Activated CD4-positive, alpha-beta T cell treated with anti-CD3 and anti-CD28 coated beads, Interleukin-2, Interleukin-6, amounts not matched to agents 100 ng/mL and 50 ng/mL, durations not matched to agents 16 hours and 8 hours (primary cell): ENCODE data around the gene FLOT1.
A peak's percentile ranks its signal among the peaks of the same experiment; 100 is the strongest.
"Not testable (repeated sequence)": the region's sequence is repeated elsewhere in the genome, so short reads cannot be mapped to it uniquely, and the experiment has no call there.

Experiments used
- DNase-seq: peaks from one replicate; pipeline ENCODE4 v3.0.0-alpha.2; 2020

The FLOT1 gene

GRCh38 chr6:30722280-30723112, 20.0 kb downstream of the FLOT1 start:
- DNase-seq: peak; percentile 89

GRCh38 chr6:30722025-30722279, 20.5 kb downstream of the FLOT1 start:
- DNase-seq: not testable (repeated sequence)

GRCh38 chr6:30721198-30722024, 21.1 kb downstream of the FLOT1 start:
- peak; percentile 96 for DNase-seq

GRCh38 chr6:30720738-30721197, 21.7 kb downstream of the FLOT1 start:
- peak; percentile 80 for DNase-seq

GRCh38 chr6:30719791-30720737, 22.4 kb downstream of the FLOT1 start, which contains the start of gene TUBB:
Gene TUBB, plus strand, starts transcription at chr6:30720352. Its CDS starts 155 bp downstream, at chr6:30720507.
- DNase-seq: peak; percentile 98

GRCh38 chr6:30719356-30719755, 23.1 kb downstream of the FLOT1 start:
- no peak for DNase-seq

- DNase-seq: not testable (repeated sequence)
Observed at GRCh38 chr6:30717845-30718720, 24.4 kb downstream of the FLOT1 start.

GRCh38 chr6:30717129-30717844, 25.2 kb downstream of the FLOT1 start, which contains the start of gene MDC1:
Gene MDC1, minus strand, starts transcription at chr6:30717281. Its CDS starts 2,106 bp downstream, at chr6:30715175.
- DNase-seq: peak; percentile 100

- no peak for DNase-seq
Observed at GRCh38 chr6:30716879-30717128, 25.7 kb downstream of the FLOT1 start.

GRCh38 chr6:30714263-30714662, 28.2 kb downstream of the FLOT1 start:
- DNase-seq: no peak

- DNase-seq: no peak
Observed at GRCh38 chr6:30712441-30712945, 30.0 kb downstream of the FLOT1 start.

GRCh38 chr6:30711758-30712380, 30.6 kb downstream of the FLOT1 start:
- no peak for DNase-seq

GRCh38 chr6:30709101-30709868, 33.2 kb downstream of the FLOT1 start:
- DNase-seq: no peak

- no peak for DNase-seq
Observed at GRCh38 chr6:30707281-30707850, 35.1 kb downstream of the FLOT1 start.

GRCh38 chr6:30705620-30706019, 36.9 kb downstream of the FLOT1 start:
- DNase-seq: no peak

GRCh38 chr6:30703821-30704220, 38.7 kb downstream of the FLOT1 start:
- no peak for DNase-seq

- no peak for DNase-seq
Observed at GRCh38 chr6:30703011-30703410, 39.5 kb downstream of the FLOT1 start.

- no peak for DNase-seq
Observed at GRCh38 chr6:30700340-30700739, 42.1 kb downstream of the FLOT1 start.

- DNase-seq: no peak
Observed at GRCh38 chr6:30696432-30696831, 46.1 kb downstream of the FLOT1 start.
